ENCODE results near the gene ARL6IP4. TPM values are rescaled to one million over a fixed set of nuclear protein-coding genes. Genes with fewer than 3 reads are reported as not detected.

ARL6IP4 gene
- polyA plus RNA-seq, 4 donors: 152 to 209 (median 170) TPM

Other genes starting within 250 kb of the ARL6IP4 start
- 1 to 10 TPM; 2.0 to 3.4 (median 2.5) TPM for gene HCAR1, start 249.8 kb upstream of the ARL6IP4 start, polyA plus RNA-seq (ENCODE audit: insufficient read length in 4 of 4)
- 100 to 1,000 TPM in 1 of 4 donors, 10 to 100 TPM in 3; 83.2 to 101 (median 95.2) TPM for gene DENR, start 227.9 kb upstream of the ARL6IP4 start, polyA plus RNA-seq (ENCODE audit: insufficient read length in 4 of 4)
- gene CCDC62, start 206.1 kb upstream of the ARL6IP4 start, polyA plus RNA-seq (ENCODE audit: insufficient read length in 4 of 4): under 1 TPM; 0.32 to 0.44 (median 0.42) TPM
- gene HIP1R, start 145.2 kb upstream of the ARL6IP4 start, polyA plus RNA-seq (ENCODE audit: insufficient read length in 4 of 4): 10 to 100 TPM; 63.9 to 77.4 (median 69.7) TPM
- 10 to 100 TPM; 22.4 to 26.0 (median 23.8) TPM for gene VPS37B, start 84.6 kb upstream of the ARL6IP4 start, polyA plus RNA-seq (ENCODE audit: insufficient read length in 4 of 4)
- 1 to 10 TPM; 5.1 to 6.5 (median 5.7) TPM for gene ABCB9, start 14.2 kb upstream of the ARL6IP4 start, polyA plus RNA-seq (ENCODE audit: insufficient read length in 4 of 4)
- gene OGFOD2, start 5.4 kb upstream of the ARL6IP4 start, polyA plus RNA-seq (ENCODE audit: insufficient read length in 4 of 4): 10 to 100 TPM; 11.3 to 21.6 (median 15.6) TPM
- 1 to 10 TPM; 6.3 to 8.5 (median 7.1) TPM for gene PITPNM2, start 170.4 kb downstream of the ARL6IP4 start, polyA plus RNA-seq (ENCODE audit: insufficient read length in 4 of 4)

All from right renal pelvis (tissue), 4 donors.